ENCODE measurements around the gene LAMA2. TPM values are rescaled to one million over a fixed set of nuclear protein-coding genes. Genes with fewer than 3 reads are reported as not detected.

The LAMA2 gene
- total and polyA plus RNA-seq, 2 of the 8 experiments (the other 6 are each of a cell fraction or from before 2014, with no cell fraction given), result 1.3 to 3.8 TPM

GRCh38 chr6:128919412-128920180, 36.7 kb downstream of the LAMA2 start (continued):
- TF ChIP-seq SUZ12 (IDR thresholded peaks at IDR 0.05; ENCODE audit: low read length), result no peak
- TF ChIP-seq ASH2L (IDR thresholded peaks at IDR 0.05; ENCODE audit: low read length), result no peak
- TF ChIP-seq NANOG (IDR thresholded peaks at IDR 0.05; ENCODE audit: insufficient read depth, low read depth, low read length, poor library complexity, severe bottlenecking), result no peak
- TF ChIP-seq KDM5A (IDR thresholded peaks at IDR 0.05; ENCODE audit: low read length), result no peak
- TF ChIP-seq JUN (IDR thresholded peaks at IDR 0.05; ENCODE audit: low read depth, low read length), result no peak
- no peak for TF ChIP-seq RAD21 (IDR thresholded peaks at IDR 0.05 in 1 of 2, conservative IDR thresholded peaks at IDR 0.05 in 1 of 2; ENCODE audit: low read depth in 2 of 2, low read length in 2 of 2)
- no peak for TF ChIP-seq E2F6 (IDR thresholded peaks at IDR 0.05)
- no peak for TF ChIP-seq ZNF274 (IDR thresholded peaks at IDR 0.05; ENCODE audit: borderline replicate concordance, extremely low read depth, low read length)
- no peak for TF ChIP-seq TEAD4 (IDR thresholded peaks at IDR 0.05; ENCODE audit: low read depth, low read length)
- no peak for TF ChIP-seq SP4 (IDR thresholded peaks at IDR 0.05; ENCODE audit: low read length)
